Left renal pelvis (tissue), 4 donors: ENCODE results near the gene IFI44L. TPM values are rescaled to one million over a fixed set of nuclear protein-coding genes. Genes with fewer than 3 reads are reported as not detected.

Source experiments
- DNase-seq, 4 donors: peaks; one replicate each; pipeline ENCODE4 v3.0.0-alpha.2; 2013; ENCODE audit warnings: low read depth in 4 of 4, low spot score in 3 of 4
- polyA plus RNA-seq, 4 donors: library from polyadenylated mRNA; unstranded; fragments of 120-200 nt; gene quantifications; one replicate each; pipeline ENCODE4 v1.2.1, GENCODE V29; 2013; ENCODE audit not compliant: insufficient read length in 4 of 4

IFI44L gene
- polyA plus RNA-seq, 4 donors: 5.0 to 12.6 (median 7.6) TPM

DNA sequence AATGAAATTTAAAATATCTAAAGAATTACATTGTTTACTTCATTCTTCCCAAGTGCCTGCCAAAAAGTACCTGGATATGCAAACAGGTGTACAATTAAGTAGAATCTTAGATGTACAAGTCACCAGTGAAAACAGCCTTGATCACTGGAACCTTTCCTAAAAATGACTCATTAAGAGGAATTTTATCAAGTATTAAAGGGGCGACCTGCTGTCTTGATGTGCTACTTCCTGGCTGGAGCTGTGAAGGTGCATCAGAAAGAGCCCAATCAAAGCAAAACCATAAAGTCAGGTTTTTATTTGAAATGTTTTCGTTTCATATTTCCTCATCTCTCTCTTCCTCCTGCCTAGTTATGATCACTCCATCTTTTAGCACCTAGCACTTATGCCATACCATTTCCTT is 62.8 kb downstream of the IFI44L start:
- DNase-seq: no peak

DNA sequence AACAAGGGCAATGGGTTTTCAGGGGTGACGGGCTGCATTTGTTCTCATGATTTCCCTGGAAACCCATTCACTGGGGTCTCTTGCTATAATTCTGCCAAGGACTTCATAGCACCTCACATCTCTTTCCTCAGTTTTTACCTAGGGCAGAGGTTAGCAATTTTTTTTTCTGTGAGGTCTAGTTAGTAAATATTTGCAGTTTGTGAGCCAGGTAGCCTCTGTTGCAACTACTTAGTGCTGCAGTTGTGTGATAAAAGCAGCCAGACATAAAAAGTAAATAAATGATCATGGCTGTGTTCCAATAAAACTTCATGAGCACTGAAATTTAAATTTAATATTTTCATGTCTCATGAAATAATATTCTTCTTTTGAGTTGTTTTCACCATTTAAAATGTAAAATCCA is 67.1 kb downstream of the IFI44L start:
- DNase-seq: no peak

DNA sequence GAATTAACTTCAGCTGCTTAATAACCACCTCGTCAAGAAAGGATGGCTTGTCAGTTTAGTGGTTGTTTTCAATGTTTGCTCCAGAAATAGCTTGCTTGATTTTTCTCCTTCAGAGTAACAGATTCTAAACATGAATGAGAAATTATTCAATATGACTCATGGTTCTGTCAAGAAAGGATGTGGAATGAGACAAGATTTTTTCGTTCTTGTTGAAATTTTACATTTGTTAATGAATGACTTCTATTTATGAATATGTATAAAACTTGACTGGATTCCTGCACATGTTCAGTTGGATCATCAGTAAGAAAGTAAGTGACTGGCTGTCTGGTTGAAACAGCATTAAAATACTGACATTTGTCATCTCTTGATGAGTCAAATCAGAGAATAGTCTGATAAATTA is 67.7 kb downstream of the IFI44L start:
- no peak for DNase-seq

DNA sequence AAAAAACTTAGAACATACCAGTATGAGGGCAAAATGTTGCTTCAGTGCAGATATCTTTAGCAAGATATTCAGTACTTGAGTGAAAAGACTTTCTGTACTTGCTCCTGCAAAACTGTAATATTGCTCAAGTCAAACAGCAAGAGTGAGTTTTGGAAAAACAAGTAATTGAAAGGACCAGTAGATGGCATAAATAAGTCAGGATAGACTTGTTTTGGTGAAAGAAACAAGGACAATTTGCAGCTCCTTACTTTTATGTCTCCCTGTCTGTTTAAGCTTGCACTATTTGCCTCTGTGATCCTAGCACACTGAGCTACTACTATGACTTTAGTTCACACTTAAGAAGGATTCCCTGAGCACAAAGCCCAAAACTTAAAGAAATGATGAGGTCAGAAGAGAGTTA is 68.4 kb downstream of the IFI44L start:
- DNase-seq: no peak

DNA sequence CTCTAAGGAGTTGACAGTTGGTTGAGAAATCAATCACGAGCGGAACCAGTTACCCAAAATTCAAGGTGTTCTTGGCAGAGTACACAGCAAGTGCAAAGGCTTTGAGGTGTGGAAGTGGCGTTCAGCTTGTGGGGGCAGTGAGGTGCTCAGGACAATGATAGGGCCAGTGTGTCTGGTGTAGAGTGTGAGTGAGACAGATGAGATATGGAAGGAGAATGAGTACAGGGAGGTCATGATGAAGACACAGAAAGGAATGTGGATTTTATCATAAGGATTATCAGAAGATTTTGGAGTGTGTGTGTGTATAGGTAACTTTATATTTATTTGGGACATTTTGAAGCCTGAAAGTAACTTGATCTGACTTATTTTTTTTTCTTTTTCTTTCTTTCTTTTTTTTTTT is 70.3 kb downstream of the IFI44L start:
- no peak for DNase-seq

DNA sequence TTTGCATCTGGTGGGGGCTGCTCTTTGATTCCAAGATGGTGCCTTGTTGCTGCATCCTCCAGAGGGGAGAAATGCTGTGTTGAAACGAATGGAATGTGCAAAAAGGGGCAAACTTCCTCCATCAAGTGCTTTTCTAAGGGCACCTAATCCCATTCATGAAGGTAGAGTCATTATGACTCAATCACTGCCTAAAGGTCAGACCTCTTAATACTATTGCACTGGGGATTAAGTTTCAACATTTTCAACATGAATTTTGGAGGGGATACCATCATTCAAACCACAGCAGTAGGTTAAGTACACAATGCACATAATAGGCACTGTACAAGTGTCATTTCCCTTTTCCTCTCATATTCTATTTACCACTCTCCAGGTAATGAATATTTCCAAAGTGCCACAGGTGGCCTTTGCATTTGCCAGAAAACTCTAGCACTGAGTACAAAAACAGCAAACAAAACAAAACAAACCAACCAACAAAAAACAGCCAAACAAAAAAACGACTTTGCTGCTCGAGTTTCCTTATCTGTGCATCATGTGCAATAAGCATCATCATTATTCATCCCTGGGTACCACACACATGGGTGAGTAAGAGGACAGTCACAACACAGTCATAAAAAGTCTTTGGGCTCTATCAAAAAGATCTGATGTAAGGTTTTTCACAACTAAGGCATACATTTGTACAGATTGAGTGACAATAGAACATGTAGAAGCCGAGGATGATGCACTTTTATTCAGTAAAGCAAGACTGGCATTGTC is 71.9 kb downstream of the IFI44L start:
- DNase-seq: no peak

Other genes starting within 250 kb of the IFI44L start
- gene PTGFR, start 129.5 kb upstream of the IFI44L start, polyA plus RNA-seq: 1 to 10 TPM in 1 of 4 donors, under 1 TPM in 3; 0.26 to 3.2 (median 0.59) TPM
- 10 to 100 TPM; 12.9 to 29.5 (median 19.4) TPM for gene IFI44, start 29.4 kb downstream of the IFI44L start, polyA plus RNA-seq